RCC 7860 (cell line): ENCODE data around the gene ZNF444.
"Not testable (repeated sequence)": the region's sequence is repeated elsewhere in the genome, so short reads cannot be mapped to it uniquely, and the experiment has no call there.

ENCODE experiments used
- DNase-seq: peaks from one replicate; pipeline ENCODE4 v3.0.0-alpha.2; 2015; ENCODE audit warnings: low spot score
- FAIRE-seq: peaks from 2 replicates; lab custom pipeline; 2012; peaks lifted over from hg19 to GRCh38; lab: Jason Lieb, UNC

ZNF444 gene

GRCh38 chr19:56144831-56145230 is 3.7 kb downstream of the ZNF444 start:
- FAIRE-seq (no peak), DNase-seq (no peak)

- DNase-seq = no peak
- no peak for FAIRE-seq
These were observed 4.6 kb downstream of the ZNF444 start for GRCh38 chr19:56145698-56146097.

- FAIRE-seq (no peak), DNase-seq (no peak)
These were observed 5.8 kb downstream of the ZNF444 start for GRCh38 chr19:56146904-56147303.

GRCh38 chr19:56147307-56147706 is 6.2 kb downstream of the ZNF444 start:
- DNase-seq = no peak
- no peak for FAIRE-seq

GRCh38 chr19:56148096-56148495 is 7.0 kb downstream of the ZNF444 start:
- DNase-seq (no peak), FAIRE-seq (no peak)

GRCh38 chr19:56148955-56149655 is 8.0 kb downstream of the ZNF444 start:
- not testable (repeated sequence) for DNase-seq, FAIRE-seq

- DNase-seq = no peak
- no peak for FAIRE-seq
These were observed 8.6 kb downstream of the ZNF444 start for GRCh38 chr19:56149656-56150038.

GRCh38 chr19:56150358-56150757 is 9.3 kb downstream of the ZNF444 start:
- no peak for DNase-seq
- FAIRE-seq = no peak

GRCh38 chr19:56152644-56153043 is 11.6 kb downstream of the ZNF444 start:
- FAIRE-seq (no peak), DNase-seq (no peak)

GRCh38 chr19:56153507-56153906 is 12.4 kb downstream of the ZNF444 start:
- DNase-seq (no peak), FAIRE-seq (no peak)

- DNase-seq (no peak), FAIRE-seq (no peak)
These were observed 14.1 kb downstream of the ZNF444 start for GRCh38 chr19:56155124-56155687.

GRCh38 chr19:56156768-56157167 is 15.7 kb downstream of the ZNF444 start:
- FAIRE-seq (no peak), DNase-seq (no peak)

GRCh38 chr19:56158170-56158757 is 17.2 kb downstream of the ZNF444 start:
- DNase-seq (no peak), FAIRE-seq (no peak)

GRCh38 chr19:56159009-56159559 is 18.0 kb downstream of the ZNF444 start:
- no peak for FAIRE-seq
- peak; percentile 22 for DNase-seq

GRCh38 chr19:56159622-56160271 is 18.7 kb downstream of the ZNF444 start:
- DNase-seq = no peak
- no peak for FAIRE-seq

GRCh38 chr19:56161534-56161933 is 20.4 kb downstream of the ZNF444 start:
- DNase-seq (no peak), FAIRE-seq (no peak)

GRCh38 chr19:56162258-56162657 is 21.2 kb downstream of the ZNF444 start:
- FAIRE-seq (no peak), DNase-seq (peak; percentile 34)

- DNase-seq = no peak
- FAIRE-seq = no peak
These were observed 22.0 kb downstream of the ZNF444 start for GRCh38 chr19:56163097-56163496.

- FAIRE-seq = no peak
These were observed 26.0 kb downstream of the ZNF444 start for GRCh38 chr19:56167064-56167578.

GRCh38 chr19:56170261-56170660 is 29.2 kb downstream of the ZNF444 start:
- DNase-seq (peak; percentile 89), FAIRE-seq (peak; percentile 74)

More at GRCh38 chr19:56167064-56167578, 26.0 kb downstream of the ZNF444 start:
- DNase-seq = no peak

- no peak for DNase-seq
- FAIRE-seq = no peak
These were observed 33.0 kb downstream of the ZNF444 start for GRCh38 chr19:56174086-56174485.
